Aorta (tissue), 5 donors: ENCODE results near the gene CFH. TPM values are rescaled to one million over a fixed set of nuclear protein-coding genes. Genes with fewer than 3 reads are reported as not detected.
"Not testable (repeated sequence)": the region's sequence is repeated elsewhere in the genome, so short reads cannot be mapped to it uniquely, and the experiment has no call there.

ENCODE experiments used
- ATAC-seq: fragments of 200-7000 bp; cut with Tn5 transposase; one replicate; pipeline ENCODE4 v1.9.1; 2022; ENCODE audit warnings: moderate library complexity; ENCODE audit not compliant: low FRiP score
- DNase-seq, 2 donors: peaks; one replicate each; pipeline ENCODE4 v3.0.0-alpha.2; 2020
- H3K27ac ChIP-seq, 2 donors: one replicate each; pipeline ENCODE4 v1.5.1; 2013; ENCODE audit warnings: low read length in 2 of 2, mild to moderate bottlenecking in 2 of 2, moderate library complexity in 2 of 2, control low read depth in 1 of 2, inconsistent platforms in 1 of 2, low read depth in 1 of 2
- H3K27me3 ChIP-seq, 2 donors: one replicate each; pipeline ENCODE4 v1.6.1; 2013; ENCODE audit warnings: control low read depth in 1 of 2, low read length in 1 of 2, mild to moderate bottlenecking in 1 of 2, moderate library complexity in 1 of 2; ENCODE audit not compliant: insufficient read depth in 2 of 2, control insufficient read depth in 1 of 2
- H3K36me3 ChIP-seq, 2 donors: one replicate each; pipeline ENCODE4 v1.6.1; 2013; ENCODE audit warnings: control low read depth in 1 of 2, low read length in 1 of 2, mild to moderate bottlenecking in 1 of 2; ENCODE audit not compliant: insufficient read depth in 2 of 2, control insufficient read depth in 1 of 2
- H3K4me1 ChIP-seq, 2 donors: one replicate each; pipeline ENCODE4 v1.6.1; 2013; ENCODE audit warnings: low read length in 2 of 2, control low read depth in 1 of 2, mild to moderate bottlenecking in 1 of 2, moderate library complexity in 1 of 2; ENCODE audit not compliant: insufficient read depth in 2 of 2, control insufficient read depth in 1 of 2
- H3K4me3 ChIP-seq, 2 donors: one replicate each; pipeline ENCODE4 v1.5.1; 2013; ENCODE audit warnings: low read length in 2 of 2, control low read depth in 1 of 2, mild to moderate bottlenecking in 1 of 2
- H3K9me3 ChIP-seq: one replicate; pipeline ENCODE4 v1.6.1; 2013; ENCODE audit warnings: mild to moderate bottlenecking, low read length; ENCODE audit not compliant: control insufficient read depth
- WGBS, 2 donors: extraction: QIAGEN DNeasy Blood & Tissue Kit; methylation state at CpG; one replicate each; pipeline ENCODE4 v1.1.7; 2013; 5-methylcytosine and 5-hydroxymethylcytosine counted together
- intact Hi-C, 2 donors: fragments of 100-400 bp; cut with DNase I; formaldehyde crosslinking; loops; one replicate each; pipeline versions ENCODE4 v1.14.2 to v1.15.0; 2022
- polyA plus RNA-seq, 2 donors: library from polyadenylated mRNA; stranded (reverse); fragments of 200-250 nt; gene quantifications; one replicate each; pipeline ENCODE4 v1.2.3, GENCODE V29; 2013
- total RNA-seq, 2 donors: library from RNA; stranded (reverse); fragmentation: NEBNext Ultra II Directional; extraction: Animal tissue kit (Norgen Biotek cat#: 25700); gene quantifications; one replicate each; pipeline ENCODE4 v1.2.1, GENCODE V29; 2021
- donor health status: healthy with polysubstance abuse.
- donor health status: Bipolar disorder and iron deficiency.
- donor health status: DM: no; HTN: no; CAD: no.
- donor health status: DM: no; HTN: no; CAD: no.
- donor health status: DM: yes; HTN: yes; CAD: no.

CFH gene
- total and polyA plus RNA-seq, 4 donors, result 82.8 to 647 (median 291) TPM

DNA sequence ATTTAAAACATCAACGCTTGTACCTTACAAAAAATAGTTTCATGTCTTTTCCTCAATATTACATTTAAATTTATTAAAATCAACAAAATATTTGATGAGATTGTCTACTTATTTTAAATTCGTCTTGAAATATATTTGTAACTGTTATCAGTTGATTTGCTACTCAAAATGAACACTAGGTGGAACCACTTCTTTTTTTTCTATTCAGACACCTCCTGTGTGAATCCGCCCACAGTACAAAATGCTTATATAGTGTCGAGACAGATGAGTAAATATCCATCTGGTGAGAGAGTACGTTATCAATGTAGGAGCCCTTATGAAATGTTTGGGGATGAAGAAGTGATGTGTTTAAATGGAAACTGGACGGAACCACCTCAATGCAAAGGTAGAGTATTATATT lies 91.4 kb downstream of the CFH start:
- H3K4me1 ChIP-seq, H3K27ac ChIP-seq, H3K27me3 ChIP-seq, intact Hi-C loops, ATAC-seq, H3K4me3 ChIP-seq, H3K36me3 ChIP-seq, DNase-seq, H3K9me3 ChIP-seq: not testable (repeated sequence)
- WGBS, 2 donors, result 53 to 55% methylated on average over 6 of the region's 6 CpGs

DNA sequence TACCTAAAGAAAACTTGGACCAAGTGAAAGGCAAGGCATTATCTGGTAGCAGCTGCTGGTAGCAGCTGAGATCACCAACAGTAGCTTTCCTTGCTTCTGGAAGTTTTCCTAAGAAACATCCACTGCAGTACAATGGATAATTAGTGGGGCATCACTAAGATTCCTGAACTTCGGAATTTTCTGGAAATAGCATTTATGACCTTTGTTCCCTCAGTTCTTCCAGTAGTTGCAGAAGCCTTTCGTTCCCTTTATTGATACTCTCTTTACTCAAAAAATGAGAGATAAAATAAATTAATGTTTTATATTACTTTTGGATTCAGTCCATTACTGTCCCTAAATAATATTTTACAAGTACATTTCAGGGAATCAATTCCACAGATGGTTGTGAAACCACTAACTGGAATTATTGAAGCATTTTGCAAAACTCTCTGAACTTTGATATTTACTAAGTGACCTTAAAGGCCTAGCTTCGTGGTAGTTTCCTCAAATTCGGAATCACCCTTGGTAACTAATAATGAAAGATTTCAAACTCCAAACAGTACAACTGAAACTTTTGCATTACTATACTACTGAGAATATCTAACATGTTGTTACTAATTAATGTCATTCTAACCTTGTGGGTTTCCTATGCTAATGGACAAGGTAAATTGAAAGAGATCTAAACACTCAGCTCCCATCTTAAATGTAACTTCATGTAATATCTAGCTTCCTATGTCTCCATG lies 113.3 kb downstream of the CFH start:
- H3K27ac ChIP-seq, intact Hi-C loops: not testable (repeated sequence)

DNA sequence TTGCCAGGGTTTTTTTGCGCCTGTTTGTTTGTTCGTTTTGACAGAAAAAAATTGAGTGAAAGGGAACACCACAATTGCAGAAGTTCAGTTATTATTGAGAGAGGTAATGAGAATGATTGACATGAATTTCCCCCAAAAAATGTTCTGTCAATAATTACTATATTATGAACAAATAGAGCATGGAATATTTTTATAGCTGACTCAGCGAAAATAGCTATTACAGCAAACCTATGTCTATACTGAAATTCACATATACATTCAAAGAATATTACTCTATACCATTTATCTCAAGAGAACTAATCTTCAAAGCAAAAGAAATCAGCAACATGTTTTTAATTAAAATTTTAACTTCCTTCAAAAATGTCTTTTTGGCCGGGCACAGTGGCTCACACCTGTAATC lies 118.0 kb downstream of the CFH start:
- ATAC-seq, H3K27ac ChIP-seq, H3K36me3 ChIP-seq, H3K9me3 ChIP-seq, DNase-seq, intact Hi-C loops, H3K4me3 ChIP-seq, H3K4me1 ChIP-seq, H3K27me3 ChIP-seq: not testable (repeated sequence)
- 88 to 91% methylated on average over 4 of the region's 4 CpGs for WGBS, 2 donors

More for the DNA sequence above, 113.3 kb downstream of the CFH start:
- 78 to 83% methylated on average over 4 of the region's 4 CpGs for WGBS, 2 donors
- not testable (repeated sequence) for H3K27me3 ChIP-seq, H3K4me3 ChIP-seq, DNase-seq, ATAC-seq, H3K4me1 ChIP-seq, H3K36me3 ChIP-seq, H3K9me3 ChIP-seq

DNA sequence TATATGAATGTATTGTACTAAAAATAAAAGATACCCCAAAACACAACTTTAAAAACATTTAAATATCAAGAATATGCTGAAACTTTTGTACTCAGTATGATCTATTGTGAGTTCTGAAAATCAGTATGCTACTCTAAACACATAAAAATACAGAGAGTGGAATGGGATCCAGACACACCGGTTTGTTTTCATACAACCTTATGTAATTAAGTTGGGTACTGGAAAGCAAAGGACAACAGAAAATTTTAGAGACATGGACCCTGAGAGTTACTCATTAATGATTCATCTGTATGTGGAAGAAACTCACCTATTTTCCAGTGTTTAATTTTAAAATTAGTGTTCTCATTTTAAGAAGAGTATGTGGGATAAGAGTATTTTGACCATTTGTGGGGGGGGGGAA lies 121.9 kb downstream of the CFH start:
- ATAC-seq, result no peak
- H3K9me3 ChIP-seq, result no peaks in the 10 kb centered on the region
- no peaks in the 10 kb centered on the region for H3K27me3 ChIP-seq
- no peak overlapping the region for H3K4me3 ChIP-seq
- no peak for DNase-seq
- no peaks in the 10 kb centered on the region for H3K4me1 ChIP-seq
- no peak overlapping the region for H3K27ac ChIP-seq
- intact Hi-C loops, result no loop called here
- 88 to 93% methylated on average over 1 of the region's 1 CpG for WGBS, 2 donors
- no peaks in the 10 kb centered on the region for H3K36me3 ChIP-seq

DNA sequence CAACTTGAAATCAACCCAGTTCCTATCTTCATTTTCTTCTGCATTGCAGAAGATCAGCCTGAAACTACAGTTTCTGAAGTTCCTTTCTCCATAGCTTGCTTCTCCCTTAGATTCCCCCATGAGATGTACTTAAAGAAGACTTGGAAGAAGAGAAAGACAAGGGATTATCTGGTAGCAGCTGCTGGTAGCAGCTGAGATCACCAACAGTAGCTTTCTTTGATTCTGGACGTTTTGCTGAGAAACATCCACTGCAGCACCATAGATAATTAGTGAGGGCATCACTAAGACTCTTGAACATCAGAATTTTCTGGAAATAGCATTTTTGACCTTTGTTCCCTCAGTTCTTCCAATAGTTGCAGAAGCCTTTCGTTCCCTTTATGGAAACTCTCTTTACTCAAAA lies 122.3 kb downstream of the CFH start:
- Histone ChIP-seq H3K27ac (no peak overlapping the region), H3K4me1 (no peaks in the 10 kb centered on the region), H3K36me3 (no peaks in the 10 kb centered on the region), H3K9me3 (no peaks in the 10 kb centered on the region), H3K27me3 (no peaks in the 10 kb centered on the region), H3K4me3 (no peak overlapping the region)
- intact Hi-C loops, result no loop called here
- DNase-seq, result no peak
- 51 to 61% methylated on average over 2 of the region's 2 CpGs for WGBS, 2 donors
- no peak for ATAC-seq

DNA sequence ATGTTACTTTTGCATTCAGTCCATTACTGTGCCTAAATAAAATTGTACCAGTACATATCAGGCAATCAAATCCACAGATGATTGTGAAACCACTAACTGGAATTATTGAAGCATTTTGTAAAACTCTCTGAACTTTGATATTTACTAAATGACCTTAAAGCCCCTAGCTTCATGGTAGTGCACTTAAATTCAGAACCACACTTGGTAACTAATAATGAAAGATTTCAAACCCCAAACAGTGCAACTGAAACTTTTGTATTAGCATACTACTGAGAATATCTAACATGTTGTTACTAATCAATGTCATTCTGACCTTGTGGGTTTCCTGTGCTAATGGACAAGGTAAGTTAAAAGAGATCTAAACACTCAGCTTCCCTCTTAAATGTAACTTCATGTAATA lies 122.8 kb downstream of the CFH start, which contains the start of gene CFHR3:
CFHR3 (plus strand) TSS at position 238 of the 400 bp plus-strand sequence; CDS start at position 285, 47 bp downstream.
- Histone ChIP-seq H3K4me3 (no peak within 1 kb of the TSS), H3K9me3 (no peaks in the 10 kb centered on the region), H3K27ac (no peak within 1 kb of the TSS), H3K36me3 (no peaks in the 10 kb centered on the region), H3K4me1 (no peaks in the 10 kb centered on the region), H3K27me3 (no peaks in the 10 kb centered on the region)
- DNase-seq (no peak), ATAC-seq (no peak)
- intact Hi-C loops, result no loop called here

DNA sequence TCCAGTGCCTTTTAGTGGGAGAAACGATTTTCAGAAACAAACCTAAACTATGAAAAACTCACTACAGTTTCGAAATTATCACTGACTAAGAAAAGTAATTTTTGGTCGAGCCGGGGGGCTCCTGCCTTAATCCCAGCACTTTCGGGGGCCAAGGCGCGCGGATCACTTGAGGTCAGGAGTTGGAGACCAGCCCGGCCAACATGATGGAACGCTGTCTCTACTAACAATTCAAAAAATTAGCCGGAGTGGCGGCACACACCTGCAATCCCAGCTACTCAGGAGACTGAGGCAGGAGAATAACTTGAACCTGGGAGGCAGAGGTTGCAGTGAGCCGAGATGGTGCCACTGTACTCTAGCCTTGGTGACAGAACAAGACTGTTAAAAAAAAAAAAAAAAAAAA lies 125.8 kb downstream of the CFH start:
- H3K27ac ChIP-seq, result no peak overlapping the region
- intact Hi-C loops, result no loop called here
- ATAC-seq (no peak), DNase-seq (no peak)
- no peaks in the 10 kb centered on the region for H3K27me3 ChIP-seq
- H3K9me3 ChIP-seq, result no peaks in the 10 kb centered on the region
- WGBS, 2 donors, result 89 to 90% methylated on average over 13 of the region's 13 CpGs
- H3K36me3 ChIP-seq, result no peaks in the 10 kb centered on the region
- H3K4me3 ChIP-seq, result no peak overlapping the region
- no peaks in the 10 kb centered on the region for H3K4me1 ChIP-seq

DNA sequence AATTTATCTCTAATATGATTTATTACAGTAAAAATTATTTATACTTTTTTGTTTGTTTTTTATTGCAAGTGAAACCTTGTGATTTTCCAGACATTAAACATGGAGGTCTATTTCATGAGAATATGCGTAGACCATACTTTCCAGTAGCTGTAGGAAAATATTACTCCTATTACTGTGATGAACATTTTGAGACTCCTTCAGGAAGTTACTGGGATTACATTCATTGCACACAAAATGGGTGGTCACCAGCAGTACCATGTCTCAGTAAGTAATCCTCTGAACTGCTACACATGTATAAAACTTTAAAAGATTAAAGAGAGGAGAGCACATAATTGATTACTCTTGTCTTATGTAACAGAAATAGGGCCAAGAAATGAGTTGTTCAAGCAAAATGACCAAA lies 127.2 kb downstream of the CFH start:
- H3K4me3 ChIP-seq, result no peak overlapping the region
- H3K36me3 ChIP-seq, result no peaks in the 10 kb centered on the region
- no peak for ATAC-seq
- no peak for DNase-seq
- H3K27ac ChIP-seq, result no peak overlapping the region
- H3K9me3 ChIP-seq, result no peaks in the 10 kb centered on the region
- intact Hi-C loops, result no loop called here
- WGBS, 2 donors, result 76 to 77% methylated on average over 1 of the region's 1 CpG
- H3K27me3 ChIP-seq, result no peaks in the 10 kb centered on the region
- no peaks in the 10 kb centered on the region for H3K4me1 ChIP-seq

DNA sequence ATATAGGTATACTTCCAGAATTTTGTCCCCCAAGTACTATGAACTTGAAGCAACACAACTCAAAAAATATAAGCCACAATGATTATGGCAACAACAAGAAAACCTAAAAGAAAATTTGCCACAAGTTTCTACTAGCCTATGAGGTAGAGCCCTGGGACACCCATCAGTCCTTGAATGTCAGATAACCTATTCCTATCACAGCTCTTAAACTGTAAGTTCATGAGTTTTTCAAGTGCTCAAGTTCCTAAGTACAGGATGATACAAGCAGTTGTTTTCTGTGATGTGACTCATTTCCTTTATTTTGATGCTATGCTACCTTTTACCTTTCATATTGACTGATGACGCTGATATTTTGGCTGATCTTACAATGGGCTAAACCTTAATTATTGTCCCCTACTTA lies 139.4 kb downstream of the CFH start:
- ATAC-seq, H3K9me3 ChIP-seq, DNase-seq, H3K36me3 ChIP-seq, H3K27me3 ChIP-seq, H3K27ac ChIP-seq, intact Hi-C loops, H3K4me1 ChIP-seq, H3K4me3 ChIP-seq: not testable (repeated sequence)
- WGBS, 2 donors, result 81 to 90% methylated on average over 1 of the region's 1 CpG
